Kidney epithelial cell (primary cell): ENCODE results near the gene SEC14L1. TPM values are rescaled to one million over a fixed set of nuclear protein-coding genes. Genes with fewer than 3 reads are reported as not detected.

Experiments
- DNase-seq: peaks from one replicate; pipeline ENCODE4 v3.0.0-alpha.2; 2010; ENCODE audit warnings: low read depth
- H3K27me3 ChIP-seq: 2 replicates; pipeline ENCODE4 v1.6.0; 2011; ENCODE audit warnings: low read length; ENCODE audit not compliant: control insufficient read depth, insufficient read depth
- H3K36me3 ChIP-seq: 2 replicates; pipeline ENCODE4 v1.5.1; 2011; ENCODE audit warnings: low read length; ENCODE audit not compliant: control insufficient read depth, insufficient read depth
- H3K4me3 ChIP-seq: 2 replicates; pipeline ENCODE4 v1.5.1; 2011; ENCODE audit warnings: low read depth, mild to moderate bottlenecking, control low read depth, low read length
- total RNA-seq: library from RNA; depleted of rRNA; stranded (reverse); fragments of >200 nt; gene quantifications from 2 replicates; pipeline ENCODE4 v1.2.3, GENCODE V29; 2015
- TF ChIP-seq, protein P1 (sequence below): IDR thresholded peaks from 2 replicates; pipeline ENCODE4 v1.5.1; 2011; ENCODE audit warnings: mild to moderate bottlenecking, moderate library complexity, low read length, control low read depth, inconsistent platforms; ENCODE audit not compliant: insufficient read depth, poor library complexity, severe bottlenecking

Gene SEC14L1
- total RNA-seq, 1 donor from 2014 or later = 41.6 TPM

DNA sequence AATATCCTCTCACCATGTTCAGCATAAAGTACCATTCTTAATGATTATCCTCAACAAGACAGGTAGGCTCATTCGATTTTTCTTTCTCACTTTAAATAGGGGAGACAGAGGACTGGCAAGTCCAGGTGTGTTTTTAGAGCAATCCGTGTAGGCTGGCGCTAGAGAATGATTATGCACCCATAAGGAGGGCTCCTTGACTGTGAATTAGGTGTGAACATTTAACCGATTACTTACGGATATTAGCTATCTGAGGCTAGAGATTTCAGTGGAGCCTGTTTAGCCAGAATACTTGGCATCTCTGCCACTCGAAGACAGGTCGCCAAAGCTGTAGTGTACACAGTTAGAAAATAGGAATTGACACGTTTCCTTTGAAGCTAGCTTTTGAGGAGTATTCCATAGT, 1.9 kb downstream of the SEC14L1 start:
- Histone ChIP-seq H3K36me3 (peaks cover 3% of the 10 kb centered on the region), H3K4me3 (no peak overlapping the region), H3K27me3 (no peaks in the 10 kb centered on the region)

DNA sequence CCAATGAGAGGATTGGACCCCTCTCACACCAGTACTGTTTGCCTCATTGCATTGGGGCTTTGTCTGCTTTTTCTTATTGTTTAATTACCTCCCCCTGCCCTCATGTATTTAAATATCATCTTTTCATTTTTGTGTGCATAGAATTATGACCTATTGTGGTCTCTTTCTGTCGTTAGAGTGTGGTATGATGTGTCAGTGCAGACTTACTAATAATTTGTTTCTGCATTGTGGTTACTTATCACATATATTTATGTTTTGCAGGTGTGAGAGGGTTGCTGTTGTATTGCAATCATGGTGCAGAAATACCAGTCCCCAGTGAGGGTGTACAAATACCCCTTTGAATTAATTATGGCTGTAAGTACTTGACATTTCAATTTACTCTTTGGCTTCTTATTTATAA, 2.5 kb downstream of the SEC14L1 start:
- TF ChIP-seq, protein P1, sequence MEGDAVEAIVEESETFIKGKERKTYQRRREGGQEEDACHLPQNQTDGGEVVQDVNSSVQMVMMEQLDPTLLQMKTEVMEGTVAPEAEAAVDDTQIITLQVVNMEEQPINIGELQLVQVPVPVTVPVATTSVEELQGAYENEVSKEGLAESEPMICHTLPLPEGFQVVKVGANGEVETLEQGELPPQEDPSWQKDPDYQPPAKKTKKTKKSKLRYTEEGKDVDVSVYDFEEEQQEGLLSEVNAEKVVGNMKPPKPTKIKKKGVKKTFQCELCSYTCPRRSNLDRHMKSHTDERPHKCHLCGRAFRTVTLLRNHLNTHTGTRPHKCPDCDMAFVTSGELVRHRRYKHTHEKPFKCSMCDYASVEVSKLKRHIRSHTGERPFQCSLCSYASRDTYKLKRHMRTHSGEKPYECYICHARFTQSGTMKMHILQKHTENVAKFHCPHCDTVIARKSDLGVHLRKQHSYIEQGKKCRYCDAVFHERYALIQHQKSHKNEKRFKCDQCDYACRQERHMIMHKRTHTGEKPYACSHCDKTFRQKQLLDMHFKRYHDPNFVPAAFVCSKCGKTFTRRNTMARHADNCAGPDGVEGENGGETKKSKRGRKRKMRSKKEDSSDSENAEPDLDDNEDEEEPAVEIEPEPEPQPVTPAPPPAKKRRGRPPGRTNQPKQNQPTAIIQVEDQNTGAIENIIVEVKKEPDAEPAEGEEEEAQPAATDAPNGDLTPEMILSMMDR = no peak
- no peak for DNase-seq
- Histone ChIP-seq H3K27me3 (no peaks in the 10 kb centered on the region), H3K36me3 (peaks cover 4% of the 10 kb centered on the region), H3K4me3 (no peak overlapping the region)

More for the DNA sequence above, 1.9 kb downstream of the SEC14L1 start:
- TF ChIP-seq, protein P1 = no peak
- DNase-seq = no peak

DNA sequence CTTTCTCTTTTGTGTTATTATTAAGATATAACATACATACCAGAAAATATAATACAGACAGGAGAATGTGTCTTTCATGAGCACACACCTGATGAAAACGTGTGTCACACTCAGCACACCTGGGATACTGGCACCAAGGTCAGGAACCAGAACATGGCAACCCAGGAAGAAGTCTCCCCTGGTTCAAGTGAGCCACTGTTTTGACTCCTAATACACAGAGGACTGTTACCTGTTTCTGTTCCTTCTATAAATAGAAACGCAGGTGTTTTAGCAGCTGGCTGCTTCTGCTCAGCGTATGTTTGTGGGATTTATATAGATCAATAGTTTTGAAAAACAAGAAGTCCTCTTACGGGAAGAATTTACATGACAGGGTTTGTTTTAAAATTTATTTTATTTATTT, 3.5 kb downstream of the SEC14L1 start:
- Histone ChIP-seq H3K4me3 (no peak overlapping the region), H3K36me3 (peaks cover 6% of the 10 kb centered on the region), H3K27me3 (no peaks in the 10 kb centered on the region)
- no peak for DNase-seq
- TF ChIP-seq, protein P1 = no peak

DNA sequence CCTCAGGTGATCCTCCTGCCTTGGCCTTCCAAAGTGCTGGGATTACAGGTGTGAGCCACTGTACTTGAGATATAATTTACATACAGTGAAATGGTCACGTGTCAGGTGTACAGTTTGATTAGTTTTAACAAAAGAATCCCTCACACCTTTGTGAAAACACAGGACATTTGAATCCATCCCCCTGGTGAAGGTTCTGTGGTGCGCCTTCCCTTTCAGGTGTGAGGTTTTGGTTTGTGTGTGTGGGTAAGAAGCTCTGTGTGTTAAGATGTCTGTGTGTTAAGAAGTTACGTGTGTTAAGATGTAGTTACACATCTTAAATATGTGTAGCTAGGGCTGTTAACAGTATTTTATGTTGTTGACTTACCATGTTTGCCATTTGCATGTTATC, 4.4 kb downstream of the SEC14L1 start:
- H3K27me3 ChIP-seq = no peaks in the 10 kb centered on the region
- no peak for DNase-seq
- TF ChIP-seq, protein P1 = no peak
- H3K4me3 ChIP-seq = no peak overlapping the region
- H3K36me3 ChIP-seq = peaks cover 6% of the 10 kb centered on the region

DNA sequence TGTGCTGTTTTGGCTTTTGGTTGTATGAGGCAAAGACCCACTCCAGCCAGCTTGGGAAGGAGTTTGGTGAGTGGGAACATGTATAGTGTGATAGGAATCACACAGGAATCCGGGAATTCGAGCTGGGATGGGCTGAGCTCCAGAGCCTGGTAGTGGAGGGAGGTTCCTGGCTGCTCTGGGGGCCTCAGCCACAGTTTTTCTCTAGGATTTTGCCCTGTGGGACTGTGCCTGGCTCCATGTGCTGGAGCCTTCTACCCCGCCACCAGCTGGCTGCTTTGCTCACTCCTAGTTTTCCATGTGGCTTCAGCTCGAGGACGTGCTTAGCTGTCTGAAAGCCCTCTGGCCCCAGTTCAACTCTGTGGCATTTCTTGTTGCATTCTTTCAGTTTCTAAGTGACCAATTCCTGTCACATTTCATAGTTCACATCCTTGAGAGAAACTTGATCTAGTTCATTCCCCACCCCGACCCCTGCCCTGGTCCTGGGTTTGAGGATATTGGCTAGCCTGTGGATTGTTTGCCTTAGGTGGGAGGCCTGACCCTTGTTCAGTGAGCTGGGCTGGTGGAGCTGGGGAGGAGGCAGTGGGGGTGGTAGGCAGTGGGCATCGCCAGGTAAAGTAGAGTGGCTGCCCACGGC, 5.0 kb downstream of the SEC14L1 start:
- peaks cover 6% of the 10 kb centered on the region for H3K36me3 ChIP-seq
- no peak overlapping the region for H3K4me3 ChIP-seq
- no peak for DNase-seq
- TF ChIP-seq, protein P1 = peak; percentile 39
- no peaks in the 10 kb centered on the region for H3K27me3 ChIP-seq

DNA sequence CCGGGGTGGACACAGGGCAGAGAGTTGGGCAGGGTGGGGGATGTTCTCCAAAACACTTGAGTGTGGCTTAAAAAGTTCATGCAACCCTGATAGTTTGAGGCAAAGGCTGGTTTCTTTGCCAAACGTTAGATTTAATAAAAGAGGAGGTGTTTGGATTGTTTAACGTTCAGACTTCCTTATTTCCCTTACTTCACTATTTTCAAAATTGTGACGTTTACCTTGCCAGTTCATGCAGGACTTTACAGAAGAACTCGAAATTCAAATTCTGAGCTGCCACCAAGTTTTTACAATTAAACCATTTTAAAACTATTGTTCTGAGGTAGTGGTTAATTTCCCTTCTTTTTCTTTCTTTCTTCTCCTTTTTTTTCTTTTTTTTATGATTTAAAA, 5.5 kb downstream of the SEC14L1 start:
- Histone ChIP-seq H3K4me3 (no peak overlapping the region), H3K27me3 (no peaks in the 10 kb centered on the region), H3K36me3 (peaks cover 6% of the 10 kb centered on the region)
- DNase-seq = no peak
- TF ChIP-seq, protein P1 = no peak
